Body of pancreas (tissue), 4 donors: Measurements from ENCODE around the gene PUSL1. TPM values are rescaled to one million over a fixed set of nuclear protein-coding genes. Genes with fewer than 3 reads are reported as not detected.
"Not testable (repeated sequence)": the region's sequence is repeated elsewhere in the genome, so short reads cannot be mapped to it uniquely, and the experiment has no call there.

ENCODE experiments used
- ATAC-seq: fragments of 150-250 bp; one replicate; pipeline ENCODE4 v1.9.1; 2016
- DNase-seq, 4 donors: peaks; one replicate each; pipeline ENCODE4 v3.0.0-alpha.2; 2019
- H3K27ac ChIP-seq, 4 donors: fragments of 200-600 bp; sonication (generic); 1 replicate in 3 of 4; 2 replicates in 1 of 4; pipeline versions ENCODE4 v1.5.1 to v1.6.1; 2016 to 2019; ENCODE audit warnings: mild to moderate bottlenecking in 1 of 4, mixed read lengths in 1 of 4, moderate library complexity in 1 of 4
- H3K27me3 ChIP-seq, 2 donors: fragments of 200-600 bp; sonication (generic); one replicate each; pipeline ENCODE4 v1.6.0; 2016; ENCODE audit warnings: mild to moderate bottlenecking in 1 of 2
- H3K36me3 ChIP-seq, 2 donors: fragments of 200-600 bp; sonication (generic); replicated peaks in 1 of 2; 2 replicates each; pipeline ENCODE4 v1.5.1; 2016; ENCODE audit warnings: low read depth in 2 of 2; ENCODE audit not compliant: insufficient read depth in 1 of 2
- H3K4me1 ChIP-seq: fragments of 200-600 bp; sonication (generic); one replicate; pipeline ENCODE4 v1.6.0; 2016
- H3K4me3 ChIP-seq, 2 donors: fragments of 200-600 bp; sonication (generic); 1 replicate in 1 of 2; 2 replicates in 1 of 2; pipeline ENCODE4 v1.5.1; 2016 to 2019
- H3K9me3 ChIP-seq, 3 donors: fragments of 200-600 bp; sonication (generic); 1 replicate in 2 of 3; 2 replicates in 1 of 3; pipeline ENCODE4 v1.5.1; 2016
- CTCF ChIP-seq, 7 experiments: fragments of 450-650 bp in 4 of 7; fragments of 200-600 bp in 3 of 7; sonication (generic) in 3 of 7; IDR thresholded peaks; one replicate each; pipeline ENCODE4 v1.5.1; 2016 to 2019; ENCODE audit warnings: antibody characterized with exemption in 7 of 7
- POLR2A ChIP-seq, 3 donors: fragments of 450-650 bp; IDR thresholded peaks; one replicate each; pipeline ENCODE4 v1.6.1; 2016; ENCODE audit warnings: antibody characterized with exemption in 3 of 3, mild to moderate bottlenecking in 2 of 3
- WGBS, 2 donors: methylation state at CpG; one replicate each; pipeline ENCODE4 v1.1.5; 2017; 5-methylcytosine and 5-hydroxymethylcytosine counted together
- intact Hi-C: fragments of 100-400 bp; cut with DNase I; formaldehyde crosslinking; loops from one replicate; pipeline ENCODE4 v1.15.1; 2023
- total RNA-seq, 2 donors: library from RNA; depleted of rRNA; stranded (reverse); fragments of >200 nt; gene quantifications; one replicate each; pipeline ENCODE4 v1.1.0, GENCODE V29; 2016

PUSL1 gene
- total RNA-seq, 2 donors from 2014 or later, result 20.2 to 20.8 TPM

- intact Hi-C loops, result no loop called here
- 89 to 92% methylated on average over 15 to 23 of the region's 23 CpGs for WGBS, 2 donors
- DNase-seq, result no peak
- no peak overlapping the region for H3K27ac ChIP-seq
- H3K36me3 ChIP-seq, result peaks cover 9 to 32% of the 10 kb centered on the region in 2 donors
- ATAC-seq, result no peak
- no peak for TF ChIP-seq POLR2A (IDR thresholded peaks at IDR 0.05)
- no peak for TF ChIP-seq CTCF (IDR thresholded peaks at IDR 0.05)
- no peaks in the 10 kb centered on the region for H3K27me3 ChIP-seq
- no peaks in the 10 kb centered on the region for H3K9me3 ChIP-seq
- peaks cover 28% of the 10 kb centered on the region for H3K4me1 ChIP-seq
- H3K4me3 ChIP-seq, result no peak overlapping the region
These were observed 6.4 kb downstream of the PUSL1 start for GRCh38 chr1:1314678-1315335.

- Histone ChIP-seq H3K27ac (no peak overlapping the region), H3K9me3 (no peaks in the 10 kb centered on the region), H3K27me3 (no peaks in the 10 kb centered on the region), H3K36me3 (peaks cover 9 to 32% of the 10 kb centered on the region in 2 donors), H3K4me3 (no peak overlapping the region), H3K4me1 (peaks cover 22% of the 10 kb centered on the region)
- 82 to 88% methylated on average over 7 to 13 of the region's 26 CpGs for WGBS, 2 donors
- intact Hi-C loops, result no loop called here
- no peak for DNase-seq
- TF ChIP-seq POLR2A (IDR thresholded peaks at IDR 0.05) (no peak), CTCF (IDR thresholded peaks at IDR 0.05) (no peak)
- no peak for ATAC-seq
These were observed 7.1 kb downstream of the PUSL1 start for GRCh38 chr1:1315435-1315954.

- H3K4me1 ChIP-seq, result peaks cover 26% of the 10 kb centered on the region
These were observed 7.8 kb downstream of the PUSL1 start for GRCh38 chr1:1316199-1316598.

GRCh38 chr1:1317420-1317819, 9.0 kb downstream of the PUSL1 start:
- 87 to 93% methylated on average over 6 of the region's 6 CpGs for WGBS, 2 donors
- peaks cover 9 to 23% of the 10 kb centered on the region in 2 donors for H3K36me3 ChIP-seq

More at GRCh38 chr1:1316199-1316598, 7.8 kb downstream of the PUSL1 start:
- ATAC-seq, H3K27ac ChIP-seq, H3K27me3 ChIP-seq, H3K9me3 ChIP-seq, H3K4me3 ChIP-seq, DNase-seq, intact Hi-C loops: not testable (repeated sequence)
- H3K36me3 ChIP-seq, result peaks cover 9 to 32% of the 10 kb centered on the region in 2 donors
- 89% methylated on average over 8 of the region's 8 CpGs for WGBS, 2 donors

More at GRCh38 chr1:1317420-1317819, 9.0 kb downstream of the PUSL1 start:
- no peaks in the 10 kb centered on the region for H3K9me3 ChIP-seq
- no peak overlapping the region for H3K4me3 ChIP-seq
- TF ChIP-seq CTCF (IDR thresholded peaks at IDR 0.05), result no peak
- TF ChIP-seq POLR2A (IDR thresholded peaks at IDR 0.05), result no peak
- peak overlapping the region in 2 of 4 donors; percentile 73 to 77 for H3K27ac ChIP-seq
- intact Hi-C loops, result no loop called here
- DNase-seq (no peak), ATAC-seq (no peak)
- peaks cover 37% of the 10 kb centered on the region for H3K4me1 ChIP-seq
- no peaks in the 10 kb centered on the region for H3K27me3 ChIP-seq
